Measurements from ENCODE around the gene KAT7. TPM values are rescaled to one million over a fixed set of nuclear protein-coding genes. Genes with fewer than 3 reads are reported as not detected.

Gene KAT7
- polyA plus RNA-seq, 1 of the 3 experiments (the other 2 are of a cell fraction) = 20.2 TPM

DNA sequence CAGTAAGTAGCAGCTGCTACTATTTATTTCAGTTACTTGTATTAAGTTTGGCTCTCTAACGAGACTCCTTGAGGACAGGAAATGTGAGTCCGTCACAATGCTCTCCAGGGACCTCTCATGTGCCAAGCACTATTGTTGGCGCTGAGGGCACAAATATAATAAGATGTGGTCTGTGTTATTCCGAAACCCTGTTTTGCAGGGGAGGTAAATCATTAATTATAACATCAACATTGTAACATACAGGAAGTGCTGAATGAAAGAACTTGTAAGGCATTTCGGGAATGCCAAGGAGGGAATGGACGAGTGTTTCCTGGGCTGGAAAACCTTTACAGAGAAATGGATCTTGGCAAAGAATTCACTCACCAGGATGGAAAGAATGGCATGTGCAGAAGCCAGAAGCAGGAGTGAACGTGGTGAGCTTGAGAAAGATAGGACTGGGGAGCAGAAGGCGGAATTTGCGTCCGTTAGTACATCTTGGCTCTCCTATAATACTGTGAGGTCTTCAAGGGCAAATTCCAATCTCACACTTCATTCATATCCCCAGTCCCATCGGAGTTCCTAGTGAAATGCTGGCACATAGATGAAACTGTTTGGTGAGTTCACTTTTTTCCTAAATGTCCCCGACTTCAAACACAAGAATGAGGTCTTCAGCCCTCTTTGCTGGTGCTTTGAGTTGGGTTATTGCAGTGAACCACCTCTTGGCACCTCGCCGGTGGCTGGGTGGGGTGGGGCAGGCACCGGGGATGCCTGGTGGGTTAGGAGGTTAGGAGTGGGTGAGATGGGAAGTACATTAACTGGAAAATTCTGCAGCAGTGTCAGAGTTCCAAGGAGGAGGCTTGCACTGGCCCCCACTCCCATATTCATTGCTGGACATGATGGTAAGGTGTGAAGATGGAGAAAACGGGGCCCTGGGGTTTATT is 47.9 kb downstream of the KAT7 start:
- TF ChIP-seq, protein P1, sequence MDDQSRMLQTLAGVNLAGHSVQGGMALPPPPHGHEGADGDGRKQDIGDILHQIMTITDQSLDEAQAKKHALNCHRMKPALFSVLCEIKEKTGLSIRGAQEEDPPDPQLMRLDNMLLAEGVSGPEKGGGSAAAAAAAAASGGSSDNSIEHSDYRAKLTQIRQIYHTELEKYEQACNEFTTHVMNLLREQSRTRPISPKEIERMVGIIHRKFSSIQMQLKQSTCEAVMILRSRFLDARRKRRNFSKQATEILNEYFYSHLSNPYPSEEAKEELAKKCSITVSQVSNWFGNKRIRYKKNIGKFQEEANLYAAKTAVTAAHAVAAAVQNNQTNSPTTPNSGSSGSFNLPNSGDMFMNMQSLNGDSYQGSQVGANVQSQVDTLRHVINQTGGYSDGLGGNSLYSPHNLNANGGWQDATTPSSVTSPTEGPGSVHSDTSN (IDR thresholded peaks at IDR 0.05) = 0 out of 2 replicates have a peak, but pooled peaks have one; percentile 40
- no peak for TF ChIP-seq POLR2AphosphoS5 (IDR thresholded peaks at IDR 0.05; ENCODE audit: low read depth, low read length)
- TF ChIP-seq TCF12 (IDR thresholded peaks at IDR 0.05) = no peak
- TF ChIP-seq RFX5 (IDR thresholded peaks at IDR 0.05; ENCODE audit: low read length) = no peak
- TF ChIP-seq SMC3 (IDR thresholded peaks at IDR 0.05; ENCODE audit: low read depth, low read length) = no peak
- no peak for TF ChIP-seq FOXM1 (IDR thresholded peaks at IDR 0.05; ENCODE audit: low read depth)

GRCh38 chr17:49839455-49839854 is 51.0 kb downstream of the KAT7 start:
- WGBS (ENCODE audit: low lambda C conversion rate) = 59% methylated on average over 5 of the region's 5 CpGs
- no peak overlapping the region for H3K4me3 ChIP-seq (ENCODE audit: low read depth in 2 of 2, low read length in 1 of 2)
- CTCF ChIA-PET = interaction anchor here (0.7 to 3.1 kb wide), 8 partner anchors 11 to 270 kb away, joined by 3 to 26 read pairs (median 6); no protein-coding TSS in a partner anchor
- no peaks in the 10 kb centered on the region for H3K79me2 ChIP-seq (ENCODE audit: insufficient read depth)
- peaks cover 0 to 2% of the 10 kb centered on the region in 2 experiments for H3K36me3 ChIP-seq (replicated peaks in 1 of 2; ENCODE audit: control insufficient read depth in 1 of 2, insufficient read depth in 2 of 2, low read length in 1 of 2)
- H3K4me2 ChIP-seq = no peak overlapping the region
- H3K27ac ChIP-seq (ENCODE audit: low read depth in 2 of 2, low read length in 1 of 2) = no peak overlapping the region
- no peaks in the 10 kb centered on the region for H3K9me2 ChIP-seq
- peaks cover 0 to 7% of the 10 kb centered on the region in 2 experiments; a peak in 1 of 4 replicates for H3K4me1 ChIP-seq (ENCODE audit: control insufficient read depth in 1 of 2, insufficient read depth in 2 of 2, low read depth in 1 of 2, low read length in 1 of 2)
- no peak overlapping the region for H2AFZ ChIP-seq (ENCODE audit: low read depth)
- POLR2A ChIA-PET = no interaction called here
- H4K20me1 ChIP-seq (ENCODE audit: insufficient read depth) = no peaks in the 10 kb centered on the region
- H3F3A ChIP-seq (replicated peaks; ENCODE audit: insufficient read depth) = peaks cover 4% of the 10 kb centered on the region
- H3K27me3 ChIP-seq (ENCODE audit: insufficient read depth) = no peaks in the 10 kb centered on the region
- no peaks in the 10 kb centered on the region for H3K9me3 ChIP-seq
- DNase-seq = no peak
- no peak overlapping the region for H3K9ac ChIP-seq
- TF ChIP-seq TEAD4 (IDR thresholded peaks at IDR 0.05; ENCODE audit: borderline replicate concordance, insufficient read depth) (no peak), SMC3 (IDR thresholded peaks at IDR 0.05; ENCODE audit: low read depth, low read length) (no peak), ZBTB33 (IDR thresholded peaks at IDR 0.05; ENCODE audit: borderline replicate concordance, low read depth) (no peak), TCF12 (IDR thresholded peaks at IDR 0.05) (no peak), MXI1 (IDR thresholded peaks at IDR 0.05; ENCODE audit: low read depth, low read length) (no peak), RCOR1 (IDR thresholded peaks at IDR 0.05; ENCODE audit: low read length) (no peak), EP300 (IDR thresholded peaks at IDR 0.05; ENCODE audit: borderline replicate concordance in 1 of 2, low read depth in 1 of 2, low read length in 1 of 2) (no peak), RAD21 (IDR thresholded peaks at IDR 0.05; ENCODE audit: low read length) (no peak), NFIC (IDR thresholded peaks at IDR 0.05; ENCODE audit: borderline replicate concordance) (no peak), RXRA (IDR thresholded peaks at IDR 0.05; ENCODE audit: borderline replicate concordance, low read depth) (no peak), MEF2A (IDR thresholded peaks at IDR 0.05; ENCODE audit: borderline replicate concordance, low read depth) (no peak), USF1 (IDR thresholded peaks at IDR 0.05; ENCODE audit: borderline replicate concordance, low read depth) (no peak), IRF3 (IDR thresholded peaks at IDR 0.05; ENCODE audit: low read depth, low read length) (no peak), FOXM1 (IDR thresholded peaks at IDR 0.05; ENCODE audit: low read depth) (no peak), CTCF (IDR thresholded peaks at IDR 0.05) (no peak), MAX (IDR thresholded peaks at IDR 0.05; ENCODE audit: low read depth) (no peak)

More for the DNA sequence above, 47.9 kb downstream of the KAT7 start:
- no peak for DNase-seq
- Histone ChIP-seq H3K4me1 (ENCODE audit: control insufficient read depth in 1 of 2, insufficient read depth in 2 of 2, low read depth in 1 of 2, low read length in 1 of 2) (peaks cover 0 to 7% of the 10 kb centered on the region in 2 experiments; a peak in 1 of 4 replicates), H3K9ac (no peak overlapping the region), H3K9me2 (no peaks in the 10 kb centered on the region), H3K79me2 (ENCODE audit: insufficient read depth) (no peaks in the 10 kb centered on the region), H3K27me3 (ENCODE audit: insufficient read depth) (no peaks in the 10 kb centered on the region), H3K36me3 (replicated peaks in 1 of 2; ENCODE audit: control insufficient read depth in 1 of 2, insufficient read depth in 2 of 2, low read length in 1 of 2) (peaks cover 19 to 32% of the 10 kb centered on the region in 2 experiments), H4K20me1 (ENCODE audit: insufficient read depth) (no peaks in the 10 kb centered on the region), H3F3A (replicated peaks; ENCODE audit: insufficient read depth) (peaks cover 1% of the 10 kb centered on the region), H3K4me3 (ENCODE audit: low read depth in 2 of 2, low read length in 1 of 2) (no peak overlapping the region), H3K27ac (ENCODE audit: low read depth in 2 of 2, low read length in 1 of 2) (peak overlapping the region; percentile 5 to 17; a peak in 1 of 4 replicates), H2AFZ (ENCODE audit: low read depth) (no peak overlapping the region), H3K9me3 (no peaks in the 10 kb centered on the region), H3K4me2 (no peak overlapping the region)
- 62% methylated on average over 16 of the region's 16 CpGs for WGBS (ENCODE audit: low lambda C conversion rate)
- CTCF ChIA-PET = interaction anchor here (1.5 kb wide), 1 partner anchor 44 kb away, joined by 3 read pairs; no protein-coding TSS in a partner anchor
- POLR2A ChIA-PET = no interaction called here

Data from SK-N-SH (cell line).